GM12801 (cell line): ENCODE measurements around the gene SLC13A4.

Experiments used
- TF ChIP-seq, protein P1 (sequence below): IDR thresholded peaks from one replicate; pipeline ENCODE4 v1.5.1; 2011; ENCODE audit warnings: control low read depth; ENCODE audit not compliant: insufficient read length; ENCODE audit errors: extremely low read depth

The SLC13A4 gene

DNA sequence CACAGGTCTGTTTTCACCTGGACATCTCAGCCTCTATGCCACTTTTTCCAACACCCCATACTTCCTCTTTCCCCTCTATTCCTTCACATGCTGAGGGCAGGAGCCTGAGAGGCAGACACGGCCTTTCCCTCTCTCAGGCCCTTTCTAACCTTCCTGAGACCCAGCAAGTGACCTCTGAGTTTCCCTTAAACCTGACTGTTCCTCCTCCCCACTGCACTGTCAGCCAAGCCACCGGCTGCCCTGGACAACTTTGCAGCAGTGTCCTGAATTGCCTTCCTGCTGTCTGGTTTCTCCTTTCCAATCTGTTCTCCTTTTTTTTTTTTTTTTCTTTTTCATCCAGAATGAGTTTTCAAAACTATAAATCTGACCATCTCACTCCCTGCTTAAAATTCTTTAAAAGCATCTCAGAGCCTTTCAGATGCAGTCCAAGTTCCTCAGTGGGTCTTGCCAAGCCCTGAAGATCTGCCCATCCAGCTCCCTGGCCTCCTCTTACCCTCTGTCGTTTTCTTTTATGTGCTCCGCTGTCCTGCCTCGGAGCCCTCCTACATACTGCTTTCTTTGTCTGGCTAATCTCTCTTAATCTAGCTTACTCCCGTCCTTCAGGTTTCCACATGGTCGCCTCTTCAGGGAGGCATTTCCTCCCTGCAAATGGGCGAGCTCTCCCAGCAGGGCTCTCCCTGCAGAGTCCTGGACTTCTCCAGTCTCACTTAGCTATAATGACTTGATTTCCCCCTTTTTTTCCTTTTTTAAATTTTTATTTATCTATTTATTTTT, 30.5 kb downstream of the SLC13A4 start:
- TF ChIP-seq, protein P1, sequence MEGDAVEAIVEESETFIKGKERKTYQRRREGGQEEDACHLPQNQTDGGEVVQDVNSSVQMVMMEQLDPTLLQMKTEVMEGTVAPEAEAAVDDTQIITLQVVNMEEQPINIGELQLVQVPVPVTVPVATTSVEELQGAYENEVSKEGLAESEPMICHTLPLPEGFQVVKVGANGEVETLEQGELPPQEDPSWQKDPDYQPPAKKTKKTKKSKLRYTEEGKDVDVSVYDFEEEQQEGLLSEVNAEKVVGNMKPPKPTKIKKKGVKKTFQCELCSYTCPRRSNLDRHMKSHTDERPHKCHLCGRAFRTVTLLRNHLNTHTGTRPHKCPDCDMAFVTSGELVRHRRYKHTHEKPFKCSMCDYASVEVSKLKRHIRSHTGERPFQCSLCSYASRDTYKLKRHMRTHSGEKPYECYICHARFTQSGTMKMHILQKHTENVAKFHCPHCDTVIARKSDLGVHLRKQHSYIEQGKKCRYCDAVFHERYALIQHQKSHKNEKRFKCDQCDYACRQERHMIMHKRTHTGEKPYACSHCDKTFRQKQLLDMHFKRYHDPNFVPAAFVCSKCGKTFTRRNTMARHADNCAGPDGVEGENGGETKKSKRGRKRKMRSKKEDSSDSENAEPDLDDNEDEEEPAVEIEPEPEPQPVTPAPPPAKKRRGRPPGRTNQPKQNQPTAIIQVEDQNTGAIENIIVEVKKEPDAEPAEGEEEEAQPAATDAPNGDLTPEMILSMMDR: no peak

DNA sequence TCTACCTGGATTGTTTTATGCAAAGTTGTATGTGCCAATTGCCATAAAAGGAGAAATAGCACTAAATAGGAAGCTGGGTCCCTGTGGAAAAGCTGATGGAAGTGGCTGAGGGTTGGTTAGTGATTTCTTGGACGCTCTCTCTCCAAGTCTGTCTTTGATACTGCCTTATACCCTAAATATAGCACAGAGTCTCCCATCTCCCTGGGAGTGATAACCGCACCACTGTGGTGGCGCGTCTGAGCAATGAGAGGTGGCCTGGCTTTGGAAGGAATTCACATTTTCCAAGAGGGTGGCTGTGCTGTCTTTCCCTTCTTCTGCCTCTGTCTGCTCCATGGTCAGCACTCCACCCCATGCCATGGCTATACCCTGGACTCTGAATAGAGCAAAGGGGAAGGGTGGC, 34.4 kb downstream of the SLC13A4 start:
- TF ChIP-seq, protein P1: no peak

DNA sequence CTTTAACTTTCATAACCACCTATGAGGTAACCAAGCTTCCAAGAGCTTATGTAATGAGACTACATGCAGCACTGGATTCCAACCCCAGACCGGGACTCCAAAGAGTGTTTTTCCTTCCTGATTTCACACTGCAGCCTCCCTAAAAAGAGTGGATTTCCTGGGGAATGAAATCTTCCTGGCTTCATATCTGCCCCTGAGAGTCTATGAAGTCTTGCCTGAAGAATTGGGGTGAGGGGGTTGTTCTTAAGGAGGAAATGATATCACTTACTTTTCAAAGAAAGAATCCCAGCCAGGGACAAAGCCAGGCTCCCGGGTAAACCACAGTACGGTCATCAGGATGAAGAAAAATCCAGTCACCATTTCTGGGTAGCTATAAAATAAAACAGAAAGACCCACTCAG, 35.9 kb downstream of the SLC13A4 start:
- TF ChIP-seq, protein P1: no peak

DNA sequence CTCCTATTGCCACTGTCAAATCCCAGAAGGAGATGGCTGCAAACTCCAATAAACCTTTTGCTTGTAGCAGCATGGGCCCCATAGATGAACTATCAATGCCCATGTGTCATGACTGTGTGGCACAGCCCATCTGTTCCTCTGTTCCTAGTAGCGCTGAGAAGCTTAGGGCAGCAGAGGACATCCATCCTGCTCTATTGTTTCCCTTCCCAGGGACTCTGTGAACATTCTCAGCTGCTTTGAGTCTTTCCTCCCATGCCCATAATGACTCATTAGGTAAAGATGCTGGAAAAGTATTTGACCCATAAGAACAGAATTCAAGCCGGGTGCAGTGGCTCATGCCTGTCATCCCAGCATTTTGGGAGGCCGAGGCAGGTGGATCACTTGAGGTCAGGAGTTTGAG, 37.4 kb downstream of the SLC13A4 start:
- TF ChIP-seq, protein P1: no peak

DNA sequence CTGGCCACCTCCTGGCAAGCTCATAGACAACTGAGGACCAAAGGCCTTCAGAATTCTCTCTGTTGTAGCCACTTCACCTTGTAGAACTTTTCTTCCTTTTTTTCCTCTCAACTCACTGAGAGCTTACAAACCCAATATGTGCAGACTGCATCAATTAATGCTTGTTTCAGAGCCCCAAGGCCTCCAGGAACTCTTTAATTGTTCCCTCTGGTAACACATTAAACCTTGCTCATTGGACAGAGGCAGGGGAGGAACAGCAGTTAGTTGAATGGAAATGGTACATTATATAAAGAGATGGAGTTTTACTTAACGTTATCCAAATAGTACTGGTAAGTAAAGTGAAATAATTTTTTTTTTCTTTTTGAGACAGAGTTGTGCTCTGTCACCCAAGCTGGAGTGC, 40.5 kb downstream of the SLC13A4 start:
- TF ChIP-seq, protein P1: no peak

DNA sequence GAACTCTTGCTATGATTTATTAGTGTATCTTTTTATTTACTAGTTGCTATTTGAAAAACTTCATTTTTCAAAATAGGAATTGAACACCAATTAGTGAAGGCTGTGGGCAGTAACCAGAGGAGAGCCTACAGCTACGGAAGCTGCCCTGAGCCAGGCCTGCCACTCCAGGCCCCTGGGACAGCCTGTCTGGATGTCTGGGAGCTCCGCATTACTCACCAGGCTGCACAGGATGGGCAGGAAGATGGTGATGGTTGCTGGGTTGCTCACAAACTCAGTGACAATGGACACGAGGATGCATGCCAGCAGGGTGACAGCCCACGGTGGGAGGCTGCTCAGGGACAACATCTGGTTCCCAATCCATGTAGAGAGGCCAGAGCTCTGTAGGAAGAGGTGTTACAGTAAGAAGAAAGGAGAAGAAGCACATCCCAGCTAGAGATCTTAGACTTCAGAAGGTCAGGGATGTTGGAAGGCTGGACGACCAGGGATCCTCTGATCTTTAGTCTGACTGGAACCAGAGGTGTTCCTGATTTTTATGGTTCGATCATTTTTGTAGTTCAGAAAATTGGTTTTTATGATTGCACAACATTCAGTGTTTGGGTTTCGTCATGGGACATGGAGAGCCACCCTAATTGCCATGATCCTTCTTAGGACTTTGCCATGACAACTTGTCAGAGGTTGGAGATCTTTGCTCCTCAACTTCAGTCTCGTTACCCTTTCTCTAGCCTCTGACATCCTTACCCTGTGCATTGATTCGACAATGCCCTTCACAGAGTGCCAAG, 42.5 kb downstream of the SLC13A4 start:
- TF ChIP-seq, protein P1: no peak

DNA sequence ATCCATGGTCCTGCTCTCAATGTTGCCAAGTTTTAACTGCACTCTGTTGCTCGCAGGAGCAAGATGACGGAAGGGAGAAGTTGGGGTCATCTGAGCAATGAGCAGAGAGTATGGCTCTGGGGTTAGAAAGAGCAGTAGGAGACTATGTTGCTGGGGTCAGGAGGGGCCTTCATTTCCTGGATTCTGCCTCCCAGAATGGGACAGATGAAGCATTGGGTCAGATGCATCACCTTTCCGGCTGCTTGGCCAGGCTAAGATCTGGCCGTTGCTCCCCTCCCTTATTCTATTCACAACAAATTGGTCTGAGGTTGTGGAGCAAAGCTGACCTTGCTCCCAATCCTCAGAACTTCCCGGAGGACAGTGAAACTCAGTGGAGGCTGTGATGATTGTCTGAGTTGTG, 43.3 kb downstream of the SLC13A4 start:
- TF ChIP-seq, protein P1: no peak
